ENCODE measurements around the gene DTWD2.

GRCh38 chr5:118883362-118883761, 105.0 kb downstream of the DTWD2 start:
- TF ChIP-seq POLR2A (IDR thresholded peaks at IDR 0.05) = no peak
- TF ChIP-seq CTCF (IDR thresholded peaks at IDR 0.05) = no peak

Data from testis (tissue), 2 donors.